Neural cell (in vitro differentiated cells): ENCODE results near the gene RBM33.
"Not testable (repeated sequence)": the region's sequence is repeated elsewhere in the genome, so short reads cannot be mapped to it uniquely, and the experiment has no call there.

Experiments used
- CTCF ChIP-seq: fragments of 450-650 bp; IDR thresholded peaks from 2 replicates; pipeline ENCODE4 v1.5.1; 2014; ENCODE audit warnings: antibody characterized with exemption, mild to moderate bottlenecking, moderate library complexity; ENCODE audit not compliant: poor library complexity, severe bottlenecking
- EP300 ChIP-seq: fragments of 450-650 bp; conservative IDR thresholded peaks from 2 replicates; pipeline ENCODE4 v1.6.1; 2014; ENCODE audit warnings: antibody characterized with exemption, mild to moderate bottlenecking, moderate library complexity; ENCODE audit not compliant: poor library complexity, severe bottlenecking
- EZH2 ChIP-seq: fragments of 200-600, 300-800 bp; shearing (Covaris generic), sonication (generic); IDR thresholded peaks from 2 replicates; pipeline ENCODE4 v1.6.1; 2014; ENCODE audit warnings: antibody characterized with exemption, low read length, borderline replicate concordance, mild to moderate bottlenecking; ENCODE audit not compliant: insufficient read depth, poor library complexity, severe bottlenecking
- MXI1 ChIP-seq: fragments of 450-650 bp; conservative IDR thresholded peaks from 2 replicates; pipeline ENCODE4 v1.6.1; 2014; ENCODE audit warnings: antibody characterized with exemption, mild to moderate bottlenecking; ENCODE audit not compliant: poor library complexity, severe bottlenecking
- POLR2AphosphoS5 ChIP-seq: IDR thresholded peaks from 2 replicates; pipeline ENCODE4 v1.6.1; 2012
- SMC3 ChIP-seq: fragments of 450-650 bp; conservative IDR thresholded peaks from 2 replicates; pipeline ENCODE4 v1.6.1; 2014; ENCODE audit warnings: antibody characterized with exemption, mild to moderate bottlenecking, moderate library complexity; ENCODE audit not compliant: poor library complexity
- TAF1 ChIP-seq: IDR thresholded peaks from 2 replicates; pipeline ENCODE4 v1.6.1; 2012; ENCODE audit warnings: low read depth

- not testable (repeated sequence) for TF ChIP-seq CTCF, MXI1, EP300, SMC3, EZH2, POLR2AphosphoS5, TAF1
These were observed 173.1 kb downstream of the RBM33 start for GRCh38 chr7:155817515-155817914.
